PC-3 (cell line): ENCODE data around the gene DLG5. TPM values are rescaled to one million over a fixed set of nuclear protein-coding genes. Genes with fewer than 3 reads are reported as not detected.

ENCODE experiments used
- ATAC-seq: fragments of 200-7000 bp; cut with Tn5 transposase; 2 replicates; pipeline ENCODE4 v1.9.1; 2020; ENCODE audit warnings: mild to moderate bottlenecking, moderate library complexity
- BruUV-seq: library from RNA; stranded (reverse); fragments of 400-500 nt; replicated peaks from 2 replicates; lab custom pipeline; 2021; lab: Mats Ljungman, UMichigan
- CTCF ChIA-PET: fragments of 300-600 bp; sonication (Branson Sonifier 250); formaldehyde crosslinking; loops from one replicate; lab custom pipeline; 2022; ENCODE audit warnings: antibody characterized with exemption; lab: Charles Lee
- POLR2A ChIA-PET: fragments of 300-600 bp; sonication (Branson Sonifier 250); formaldehyde crosslinking; loops from one replicate; lab custom pipeline; 2022; ENCODE audit warnings: antibody characterized with exemption; ENCODE audit not compliant: unreplicated experiment; lab: Charles Lee
- DNase-seq: peaks from one replicate; pipeline ENCODE4 v3.0.0-alpha.2; 2015
- H2AFZ ChIP-seq: fragments of 300-600 bp; sonication (generic); 2 replicates; pipeline ENCODE4 v1.6.0; 2016; ENCODE audit warnings: antibody characterized with exemption, low read length
- H3F3A ChIP-seq: fragments of 300-600 bp; sonication (generic); one replicate; pipeline ENCODE4 v1.6.0; 2017; ENCODE audit warnings: antibody characterized with exemption, low read length, control low read depth, mild to moderate bottlenecking; ENCODE audit not compliant: unreplicated experiment
- H3K27ac ChIP-seq: fragments of 300-600 bp; sonication (generic); 2 replicates; pipeline ENCODE4 v1.5.1; 2016; ENCODE audit warnings: mild to moderate bottlenecking, low read length
- H3K27me3 ChIP-seq: fragments of 300-600 bp; sonication (generic); 2 replicates; pipeline ENCODE4 v1.6.1; 2016; ENCODE audit warnings: low read length, mixed read lengths
- H3K36me3 ChIP-seq: fragments of 300-600 bp; sonication (generic); 2 replicates; pipeline ENCODE4 v1.6.1; 2016; ENCODE audit warnings: low read depth, mixed run types, low read length, mixed read lengths
- H3K4me1 ChIP-seq: fragments of 300-600 bp; sonication (generic); 2 replicates; pipeline ENCODE4 v1.5.1; 2016; ENCODE audit warnings: low read length; ENCODE audit not compliant: insufficient read depth
- H3K4me2 ChIP-seq: fragments of 300-600 bp; sonication (generic); 2 replicates; pipeline ENCODE4 v1.6.0; 2016; ENCODE audit warnings: low read length
- H3K4me3 ChIP-seq: fragments of 300-600 bp; sonication (generic); 2 replicates; pipeline ENCODE4 v1.5.1; 2016; ENCODE audit warnings: mild to moderate bottlenecking, low read length, mixed read lengths
- H3K79me2 ChIP-seq: fragments of 300-600 bp; sonication (generic); 2 replicates; pipeline ENCODE4 v1.6.1; 2017; ENCODE audit warnings: low read length, mixed read lengths
- H3K9ac ChIP-seq: fragments of 300-600 bp; sonication (generic); 2 replicates; pipeline ENCODE4 v1.6.0; 2016; ENCODE audit warnings: mild to moderate bottlenecking, low read length
- H3K9me2 ChIP-seq: fragments of 300-600 bp; sonication (generic); replicated peaks from 2 replicates; pipeline ENCODE4 v1.6.1; 2016; ENCODE audit warnings: mixed run types, low read length, mixed read lengths
- H3K9me3 ChIP-seq: fragments of 300-600 bp; sonication (generic); 2 replicates; pipeline ENCODE4 v1.6.1; 2016; ENCODE audit warnings: low read length, mixed read lengths
- H4K20me1 ChIP-seq: fragments of 300-600 bp; sonication (generic); 2 replicates; pipeline ENCODE4 v1.6.1; 2016; ENCODE audit warnings: low read length, mixed read lengths
- CTCF ChIP-seq: fragments of 300-600 bp; sonication (generic); conservative IDR thresholded peaks from 2 replicates; pipeline ENCODE4 v1.5.1; 2017; ENCODE audit warnings: antibody characterized with exemption, low read depth, mild to moderate bottlenecking, low read length
- EZH2 ChIP-seq: fragments of 300-600 bp; sonication (generic); IDR thresholded peaks from one replicate; pipeline ENCODE4 v1.6.1; 2017; ENCODE audit warnings: antibody characterized with exemption, mild to moderate bottlenecking, low read length; ENCODE audit not compliant: unreplicated experiment
- EZH2phosphoT487 ChIP-seq: fragments of 300-600 bp; sonication (generic); IDR thresholded peaks from 2 replicates; pipeline ENCODE4 v1.6.1; 2018; ENCODE audit warnings: mild to moderate bottlenecking, antibody characterized with exemption, low read length, borderline replicate concordance
- intact Hi-C: fragments of 100-400 bp; cut with micrococcal nuclease; formaldehyde crosslinking; loops from 2 replicates; pipeline ENCODE4 v1.9.0; 2023
- total RNA-seq: library from RNA; depleted of rRNA; stranded (reverse); fragments of >200 nt; gene quantifications from 2 replicates; pipeline ENCODE4 v1.2.3, GENCODE V29; 2014

The DLG5 gene
- total RNA-seq, 1 experiment from 2014 or later = 118 TPM

GRCh38 chr10:77859865-77860282, 66.7 kb downstream of the DLG5 start:
- TF ChIP-seq EZH2phosphoT487 (no peak), EZH2 (no peak), CTCF (no peak)
- ChIA-PET POLR2A (no interaction called here), CTCF (no interaction called here)
- no peaks in the 10 kb centered on the region for H3K9me2 ChIP-seq
- no TSS peak for BruUV-seq
- no peak overlapping the region for H2AFZ ChIP-seq
- H3K9me3 ChIP-seq = no peaks in the 10 kb centered on the region
- H3K27ac ChIP-seq = no peak overlapping the region
- peaks cover 9% of the 10 kb centered on the region; the same call in 1 of the 2 replicates for H3K36me3 ChIP-seq
- peaks cover 6% of the 10 kb centered on the region; the same call in 1 of the 2 replicates for H3K4me1 ChIP-seq
- no peaks in the 10 kb centered on the region for H3K27me3 ChIP-seq
- no peak for ATAC-seq
- no peak overlapping the region for H3K4me3 ChIP-seq
- DNase-seq = no peak
- intact Hi-C loops = no loop called here
- peaks cover 19% of the 10 kb centered on the region for H3K79me2 ChIP-seq
- H3F3A ChIP-seq = no peaks in the 10 kb centered on the region
- H3K9ac ChIP-seq = no peak overlapping the region
- no peak overlapping the region for H3K4me2 ChIP-seq
- peaks cover 8% of the 10 kb centered on the region; the same call in 1 of the 2 replicates for H4K20me1 ChIP-seq

GRCh38 chr10:77859200-77859864, 67.2 kb downstream of the DLG5 start:
- no peak for DNase-seq
- intact Hi-C loops = no loop called here
- Histone ChIP-seq H3K4me3 (no peak overlapping the region), H3F3A (no peaks in the 10 kb centered on the region), H4K20me1 (peaks cover 8% of the 10 kb centered on the region; the same call in 1 of the 2 replicates), H2AFZ (no peak overlapping the region), H3K4me1 (peaks cover 6% of the 10 kb centered on the region; the same call in 1 of the 2 replicates), H3K4me2 (no peak overlapping the region), H3K36me3 (peaks cover 10% of the 10 kb centered on the region; the same call in 1 of the 2 replicates), H3K9ac (no peak overlapping the region), H3K9me2 (no peaks in the 10 kb centered on the region), H3K79me2 (peaks cover 19% of the 10 kb centered on the region), H3K27ac (no peak overlapping the region), H3K27me3 (no peaks in the 10 kb centered on the region), H3K9me3 (no peaks in the 10 kb centered on the region)
- POLR2A ChIA-PET = interaction anchor here (0.6 to 0.7 kb wide), 3 partner anchors 11 to 124 kb away, joined by 3 to 6 read pairs (median 3); no protein-coding TSS in a partner anchor
- CTCF ChIA-PET = no interaction called here
- no TSS peak for BruUV-seq
- TF ChIP-seq EZH2 (no peak), CTCF (no peak), EZH2phosphoT487 (no peak)
- peak; percentile 27; the same call in 1 of the 2 replicates for ATAC-seq

- Histone ChIP-seq H3K9me2 (no peaks in the 10 kb centered on the region), H3K4me3 (no peak overlapping the region), H3K4me2 (no peak overlapping the region), H4K20me1 (peaks cover 8% of the 10 kb centered on the region; the same call in 1 of the 2 replicates), H2AFZ (no peak overlapping the region), H3K79me2 (peaks cover 14% of the 10 kb centered on the region), H3K36me3 (peaks cover 29% of the 10 kb centered on the region), H3K9me3 (no peaks in the 10 kb centered on the region), H3K9ac (no peak overlapping the region), H3K27me3 (no peaks in the 10 kb centered on the region), H3K27ac (no peak overlapping the region), H3K4me1 (peaks cover 6% of the 10 kb centered on the region; the same call in 1 of the 2 replicates), H3F3A (no peaks in the 10 kb centered on the region)
- ATAC-seq = peak; percentile 4
- POLR2A ChIA-PET = no interaction called here
- no TSS peak for BruUV-seq
- intact Hi-C loops = no loop called here
- peak; percentile 70 for DNase-seq
- CTCF ChIA-PET = no interaction called here
- no peak for TF ChIP-seq CTCF
- TF ChIP-seq EZH2phosphoT487 = no peak
- TF ChIP-seq EZH2 = no peak
These were observed 69.3 kb downstream of the DLG5 start for GRCh38 chr10:77857272-77857671.
